Measurements from ENCODE around the gene DHRS13. TPM values are rescaled to one million over a fixed set of nuclear protein-coding genes. Genes with fewer than 3 reads are reported as not detected.

DHRS13 gene
- total RNA-seq, 2 experiments from 2014 or later, result 28.4 to 29.2 TPM

DNA sequence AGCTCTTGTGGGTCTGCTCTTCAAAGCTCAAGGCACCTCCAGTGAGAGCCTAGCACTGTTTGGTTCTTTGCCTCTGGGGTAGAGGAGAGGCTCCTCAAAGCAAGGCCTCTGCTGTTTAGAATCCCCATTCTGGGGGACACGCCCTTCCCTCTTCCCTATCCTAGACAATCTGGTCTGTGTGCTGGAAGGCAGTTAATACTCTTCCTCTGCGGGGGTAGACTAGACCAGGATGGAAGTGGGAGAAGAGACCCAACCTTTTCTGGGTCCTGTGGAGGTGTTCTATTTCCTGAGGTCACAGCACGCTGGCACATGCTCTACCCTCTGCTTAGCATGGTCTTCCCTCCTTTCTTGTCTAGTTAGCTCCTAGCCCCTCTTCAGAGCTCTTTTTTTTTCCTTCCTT is 40.3 kb downstream of the DHRS13 start:
- ChIA-PET POLR2A (no interaction called here), CTCF (ENCODE audit: unreplicated experiment) (no interaction called here)
- H2AFZ ChIP-seq (ENCODE audit: low read length), result no peak overlapping the region

DNA sequence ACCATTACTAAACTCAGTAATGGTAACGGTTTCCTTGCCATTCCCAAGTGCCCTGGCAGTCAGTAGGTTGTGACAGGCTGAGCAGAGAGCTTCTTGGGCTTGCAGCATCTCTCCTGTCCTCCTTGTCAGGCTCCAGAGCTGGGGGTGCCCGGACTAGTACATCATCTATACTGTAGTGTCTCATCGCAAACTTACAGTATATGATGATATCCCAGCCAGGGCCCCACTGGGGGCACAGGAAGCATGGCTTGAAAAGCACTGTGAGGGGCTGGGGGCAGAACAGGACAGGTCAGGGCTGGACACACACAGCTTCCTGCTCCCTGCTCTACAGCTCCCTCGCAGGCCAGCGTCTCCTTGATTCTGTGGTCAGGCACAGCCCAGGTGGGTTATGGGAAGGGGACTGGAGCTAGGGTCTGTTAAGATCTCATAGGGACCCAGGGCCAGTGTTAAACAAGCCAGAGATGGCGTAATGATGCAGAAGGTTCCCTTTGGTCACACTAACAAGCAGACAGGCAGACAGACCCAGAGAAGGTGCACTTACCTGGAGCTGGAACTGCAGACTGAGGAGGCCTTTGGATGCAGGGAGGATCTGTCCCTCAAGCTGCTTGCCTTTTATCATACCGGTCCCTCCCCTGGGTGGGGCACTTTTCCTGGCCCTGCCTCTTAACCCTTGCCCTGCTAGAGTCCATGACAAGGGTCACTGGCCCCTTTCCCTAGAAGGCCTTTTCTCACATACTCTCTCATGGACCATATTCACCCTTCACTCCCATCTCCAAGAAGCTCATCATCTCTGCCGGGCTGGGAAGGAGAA is 41.3 kb downstream of the DHRS13 start:
- intact Hi-C loops (cut with micrococcal nuclease; ENCODE audit: unreplicated experiment), result no loop called here
- Histone ChIP-seq H3K4me2 (ENCODE audit: low read length) (no peak overlapping the region), H2AFZ (ENCODE audit: low read length) (no peak overlapping the region), H3K4me3 (ENCODE audit: low read depth, low read length, poor library complexity, severe bottlenecking) (no peak overlapping the region), H3K4me1 (ENCODE audit: insufficient read depth, low read length, poor library complexity, severe bottlenecking) (peaks cover 15% of the 10 kb centered on the region), H3K9me2 (ENCODE audit: insufficient read depth, low read length) (no peaks in the 10 kb centered on the region), H4K20me1 (ENCODE audit: insufficient read depth, low read length) (no peaks in the 10 kb centered on the region), H3K9me3 (ENCODE audit: low read length) (no peaks in the 10 kb centered on the region), H3K27ac (ENCODE audit: low read depth, low read length, poor library complexity, severe bottlenecking) (no peak overlapping the region), H3K79me2 (ENCODE audit: insufficient read depth, low read depth, low read length) (no peaks in the 10 kb centered on the region), H3K36me3 (ENCODE audit: insufficient read depth, low read length) (peaks cover 34% of the 10 kb centered on the region)
- ChIA-PET POLR2A (interaction anchor here (0.6 kb wide), 1 partner anchor 49 kb away, joined by 3 read pairs; no protein-coding TSS in a partner anchor), CTCF (ENCODE audit: unreplicated experiment) (no interaction called here)
- BruUV-seq (replicated peaks), result no TSS peak
- TF ChIP-seq, protein P1, sequence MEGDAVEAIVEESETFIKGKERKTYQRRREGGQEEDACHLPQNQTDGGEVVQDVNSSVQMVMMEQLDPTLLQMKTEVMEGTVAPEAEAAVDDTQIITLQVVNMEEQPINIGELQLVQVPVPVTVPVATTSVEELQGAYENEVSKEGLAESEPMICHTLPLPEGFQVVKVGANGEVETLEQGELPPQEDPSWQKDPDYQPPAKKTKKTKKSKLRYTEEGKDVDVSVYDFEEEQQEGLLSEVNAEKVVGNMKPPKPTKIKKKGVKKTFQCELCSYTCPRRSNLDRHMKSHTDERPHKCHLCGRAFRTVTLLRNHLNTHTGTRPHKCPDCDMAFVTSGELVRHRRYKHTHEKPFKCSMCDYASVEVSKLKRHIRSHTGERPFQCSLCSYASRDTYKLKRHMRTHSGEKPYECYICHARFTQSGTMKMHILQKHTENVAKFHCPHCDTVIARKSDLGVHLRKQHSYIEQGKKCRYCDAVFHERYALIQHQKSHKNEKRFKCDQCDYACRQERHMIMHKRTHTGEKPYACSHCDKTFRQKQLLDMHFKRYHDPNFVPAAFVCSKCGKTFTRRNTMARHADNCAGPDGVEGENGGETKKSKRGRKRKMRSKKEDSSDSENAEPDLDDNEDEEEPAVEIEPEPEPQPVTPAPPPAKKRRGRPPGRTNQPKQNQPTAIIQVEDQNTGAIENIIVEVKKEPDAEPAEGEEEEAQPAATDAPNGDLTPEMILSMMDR (conservative IDR thresholded peaks at IDR 0.05; ENCODE audit: low read length), result no peak
- no peak for TF ChIP-seq EZH2phosphoT487 (IDR thresholded peaks at IDR 0.05; ENCODE audit: borderline replicate concordance, low read depth, low read length)
- DNase-seq (ENCODE audit: low spot score), result no peak

More for the DNA sequence above, 40.3 kb downstream of the DHRS13 start:
- no TSS peak for BruUV-seq (replicated peaks)
- Histone ChIP-seq H3K4me3 (ENCODE audit: low read depth, low read length, poor library complexity, severe bottlenecking) (no peak overlapping the region), H3K36me3 (ENCODE audit: insufficient read depth, low read length) (peaks cover 34% of the 10 kb centered on the region), H3K4me2 (ENCODE audit: low read length) (no peak overlapping the region), H4K20me1 (ENCODE audit: insufficient read depth, low read length) (no peaks in the 10 kb centered on the region), H3K9me3 (ENCODE audit: low read length) (no peaks in the 10 kb centered on the region), H3K4me1 (ENCODE audit: insufficient read depth, low read length, poor library complexity, severe bottlenecking) (peaks cover 15% of the 10 kb centered on the region), H3K27ac (ENCODE audit: low read depth, low read length, poor library complexity, severe bottlenecking) (no peak overlapping the region), H3K79me2 (ENCODE audit: insufficient read depth, low read depth, low read length) (no peaks in the 10 kb centered on the region), H3K9me2 (ENCODE audit: insufficient read depth, low read length) (no peaks in the 10 kb centered on the region)
- intact Hi-C loops (cut with micrococcal nuclease; ENCODE audit: unreplicated experiment), result no loop called here
- no peak for TF ChIP-seq EZH2phosphoT487 (IDR thresholded peaks at IDR 0.05; ENCODE audit: borderline replicate concordance, low read depth, low read length)
- TF ChIP-seq, protein P1 (conservative IDR thresholded peaks at IDR 0.05; ENCODE audit: low read length), result no peak
- DNase-seq (ENCODE audit: low spot score), result no peak

DNA sequence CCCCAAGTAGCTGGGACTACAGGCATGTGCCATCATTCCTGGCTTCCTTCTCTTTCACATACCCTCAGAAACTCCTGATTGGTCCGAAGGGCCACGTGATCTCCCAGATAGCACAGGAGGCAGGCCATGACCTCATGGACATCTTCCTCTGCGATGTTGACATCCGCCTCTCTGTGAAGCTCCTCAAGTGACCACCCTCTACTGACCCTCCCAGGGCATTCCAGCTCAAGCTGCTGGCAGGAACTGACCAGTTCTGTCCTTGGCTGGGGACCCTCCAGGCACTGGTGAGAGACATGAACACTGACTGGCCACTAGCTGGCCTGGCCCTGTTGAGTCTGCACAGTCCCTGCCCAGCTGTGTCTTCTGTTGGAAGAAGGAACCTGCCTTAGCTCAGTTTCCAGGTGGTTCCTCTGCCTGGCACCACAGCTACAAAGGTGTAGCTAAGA is 42.5 kb downstream of the DHRS13 start:
- no peaks in the 10 kb centered on the region for H4K20me1 ChIP-seq (ENCODE audit: insufficient read depth, low read length)
- DNase-seq (ENCODE audit: low spot score), result no peak
- H3K36me3 ChIP-seq (ENCODE audit: insufficient read depth, low read length), result peaks cover 39% of the 10 kb centered on the region
- no peak overlapping the region for H2AFZ ChIP-seq (ENCODE audit: low read length)
- no peaks in the 10 kb centered on the region for H3K9me3 ChIP-seq (ENCODE audit: low read length)
- H3K4me3 ChIP-seq (ENCODE audit: low read depth, low read length, poor library complexity, severe bottlenecking), result no peak overlapping the region
- POLR2A ChIA-PET, result interaction anchor here (0.9 kb wide), 1 partner anchor 37 kb away, joined by 4 read pairs; no protein-coding TSS in a partner anchor
- no peaks in the 10 kb centered on the region for H3K9me2 ChIP-seq (ENCODE audit: insufficient read depth, low read length)
- TF ChIP-seq EZH2phosphoT487 (IDR thresholded peaks at IDR 0.05; ENCODE audit: borderline replicate concordance, low read depth, low read length), result no peak
- TF ChIP-seq, protein P1 (conservative IDR thresholded peaks at IDR 0.05; ENCODE audit: low read length), result no peak
- intact Hi-C loops (cut with micrococcal nuclease; ENCODE audit: unreplicated experiment), result no loop called here
- H3K79me2 ChIP-seq (ENCODE audit: insufficient read depth, low read depth, low read length), result peaks cover 9% of the 10 kb centered on the region; the same call in 1 of the 2 replicates
- H3K4me2 ChIP-seq (ENCODE audit: low read length), result no peak overlapping the region
- CTCF ChIA-PET (ENCODE audit: unreplicated experiment), result no interaction called here
- no TSS peak for BruUV-seq (replicated peaks)
- peaks cover 13% of the 10 kb centered on the region for H3K4me1 ChIP-seq (ENCODE audit: insufficient read depth, low read length, poor library complexity, severe bottlenecking)
- H3K27ac ChIP-seq (ENCODE audit: low read depth, low read length, poor library complexity, severe bottlenecking), result no peak overlapping the region
